Measurements from ENCODE around the gene SH3RF3. TPM values are rescaled to one million over a fixed set of nuclear protein-coding genes. Genes with fewer than 3 reads are reported as not detected.

SH3RF3 gene
- total RNA-seq, 1 experiment from 2014 or later = not detected

- Histone ChIP-seq H3K9me3 (ENCODE audit: control insufficient read depth in 1 of 2, insufficient read depth in 1 of 2, low read depth in 1 of 2, low read length in 2 of 2) (peaks cover 0 to 4% of the 10 kb centered on the region in 2 experiments; a peak in 2 of 4 replicates), H3K27ac (ENCODE audit: low read depth, low read length) (no peak overlapping the region), H3K79me2 (ENCODE audit: insufficient read depth, low read length) (no peaks in the 10 kb centered on the region), H2AFZ (ENCODE audit: low read depth, low read length, poor library complexity, severe bottlenecking) (no peak overlapping the region), H3K9me2 (ENCODE audit: insufficient read depth) (no peaks in the 10 kb centered on the region), H4K20me1 (ENCODE audit: insufficient read depth) (no peaks in the 10 kb centered on the region), H3K36me3 (ENCODE audit: control insufficient read depth in 1 of 2, insufficient read depth in 2 of 2, low read length in 2 of 2) (no peaks in the 10 kb centered on the region), H3K27me3 (ENCODE audit: insufficient read depth, low read length) (no peaks in the 10 kb centered on the region), H3K4me2 (ENCODE audit: low read length) (no peak overlapping the region), H3K4me3 (replicated peaks in 1 of 2; ENCODE audit: low read depth in 1 of 2, low read length in 2 of 2) (no peak overlapping the region), H3K9ac (ENCODE audit: low read length) (no peak overlapping the region), H3K4me1 (ENCODE audit: control insufficient read depth in 1 of 2, insufficient read depth in 2 of 2, low read length in 2 of 2) (peaks cover 0 to 5% of the 10 kb centered on the region in 2 experiments; a peak in 1 of 4 replicates)
- POLR2A ChIA-PET = no interaction called here
- TF ChIP-seq POLR2AphosphoS5 (IDR thresholded peaks at IDR 0.05; ENCODE audit: low read depth, low read length) (no peak), YY1 (IDR thresholded peaks at IDR 0.05; ENCODE audit: extremely low read depth, insufficient replicate concordance, low read depth, low read length) (no peak), TCF7L2 (IDR thresholded peaks at IDR 0.05; ENCODE audit: borderline replicate concordance, extremely low read depth, insufficient read depth, insufficient read length) (no peak), JUND (IDR thresholded peaks at IDR 0.05) (no peak), SIN3A (IDR thresholded peaks at IDR 0.05; ENCODE audit: low read depth) (no peak), EZH2phosphoT487 (IDR thresholded peaks at IDR 0.05; ENCODE audit: borderline replicate concordance) (no peak), ZBTB33 (IDR thresholded peaks at IDR 0.05; ENCODE audit: extremely low read depth, insufficient replicate concordance, low read length) (no peak), EZH2 (IDR thresholded peaks at IDR 0.05) (no peak), CEBPB (IDR thresholded peaks at IDR 0.05; ENCODE audit: low read depth) (no peak)
- CTCF ChIA-PET = no interaction called here
- BruUV-seq (replicated peaks) = no TSS peak
- RAD21 ChIA-PET (ENCODE audit: low non-redundant PET in 1 of 2, low total read pairs in 2 of 2, uncharacterized antibody in 2 of 2, unreplicated experiment in 2 of 2) = no interaction called here
- intact Hi-C loops (cut with micrococcal nuclease) = no loop called here
- DNase-seq (ENCODE audit: low read depth, low spot score) = no peak
- no peak for ATAC-seq
Observed at GRCh38 chr2:109439986-109440385, 311.0 kb downstream of the SH3RF3 start.

Measured in HCT116 (cell line).